ENCODE data around the gene TACR3. TPM values are rescaled to one million over a fixed set of nuclear protein-coding genes. Genes with fewer than 3 reads are reported as not detected.

The TACR3 gene
- total RNA-seq, result not detected in 2 replicates

GRCh38 chr4:103719830-103720207, at the start of gene TACR3:
TSS of gene TACR3 (minus strand) at chr4:103719985. CDS start at chr4:103719675, 310 bp downstream.

Data from smooth muscle cell of the umbilical artery (primary cell).